GM15510 (cell line): ENCODE measurements around the gene CLMN.

Source experiments
- POLR2A ChIP-seq: IDR thresholded peaks from 3 replicates; pipeline ENCODE4 v1.6.1; 2011; ENCODE audit warnings: borderline replicate concordance; ENCODE audit not compliant: insufficient read length; ENCODE audit errors: extremely low read depth

Gene CLMN

GRCh38 chr14:95190857-95191256, 128.9 kb downstream of the CLMN start:
- TF ChIP-seq POLR2A: no peak

- no peak for TF ChIP-seq POLR2A
These were observed 129.3 kb downstream of the CLMN start for GRCh38 chr14:95190346-95190840.

- TF ChIP-seq POLR2A: no peak
These were observed 130.2 kb downstream of the CLMN start for GRCh38 chr14:95189367-95190132.

- TF ChIP-seq POLR2A: no peak
These were observed 131.3 kb downstream of the CLMN start for GRCh38 chr14:95188380-95188779.

GRCh38 chr14:95185767-95186392, 133.8 kb downstream of the CLMN start:
- TF ChIP-seq POLR2A: no peak

- TF ChIP-seq POLR2A: no peak
These were observed 134.5 kb downstream of the CLMN start for GRCh38 chr14:95185033-95185766.

- no peak for TF ChIP-seq POLR2A
These were observed 135.3 kb downstream of the CLMN start for GRCh38 chr14:95184413-95184790.

GRCh38 chr14:95183532-95184412, 135.9 kb downstream of the CLMN start:
- no peak for TF ChIP-seq POLR2A

GRCh38 chr14:95183082-95183481, 136.6 kb downstream of the CLMN start:
- TF ChIP-seq POLR2A: no peak

GRCh38 chr14:95182379-95182778, 137.3 kb downstream of the CLMN start:
- TF ChIP-seq POLR2A: no peak

GRCh38 chr14:95180966-95181741, 138.6 kb downstream of the CLMN start:
- no peak for TF ChIP-seq POLR2A

- no peak for TF ChIP-seq POLR2A
These were observed 145.4 kb downstream of the CLMN start for GRCh38 chr14:95174184-95174792.

- no peak for TF ChIP-seq POLR2A
These were observed 146.2 kb downstream of the CLMN start for GRCh38 chr14:95173518-95173917.
